ENCODE measurements around the gene CPNE8.

- TF ChIP-seq CTCF (IDR thresholded peaks at IDR 0.05; ENCODE audit: insufficient read depth, low read length) (no peak), REST (IDR thresholded peaks at IDR 0.05; ENCODE audit: insufficient replicate concordance, low read depth) (no peak), POLR2AphosphoS5 (IDR thresholded peaks at IDR 0.05; ENCODE audit: low read depth) (no peak), GABPA (IDR thresholded peaks at IDR 0.05; ENCODE audit: low read depth) (no peak), SPI1 (IDR thresholded peaks at IDR 0.05; ENCODE audit: borderline replicate concordance, low read depth) (no peak)
Measured at GRCh38 chr12:38607295-38607694, 298.1 kb downstream of the CPNE8 start.

Measured in HL-60 (cell line).